ENCODE measurements around the gene DENND1B. TPM values are rescaled to one million over a fixed set of nuclear protein-coding genes. Genes with fewer than 3 reads are reported as not detected.

Gene DENND1B
- total and polyA plus RNA-seq, 2 of the 8 experiments (the other 6 are each of a cell fraction or from before 2014, with no cell fraction given): 0.74 to 3.3 TPM

DNA sequence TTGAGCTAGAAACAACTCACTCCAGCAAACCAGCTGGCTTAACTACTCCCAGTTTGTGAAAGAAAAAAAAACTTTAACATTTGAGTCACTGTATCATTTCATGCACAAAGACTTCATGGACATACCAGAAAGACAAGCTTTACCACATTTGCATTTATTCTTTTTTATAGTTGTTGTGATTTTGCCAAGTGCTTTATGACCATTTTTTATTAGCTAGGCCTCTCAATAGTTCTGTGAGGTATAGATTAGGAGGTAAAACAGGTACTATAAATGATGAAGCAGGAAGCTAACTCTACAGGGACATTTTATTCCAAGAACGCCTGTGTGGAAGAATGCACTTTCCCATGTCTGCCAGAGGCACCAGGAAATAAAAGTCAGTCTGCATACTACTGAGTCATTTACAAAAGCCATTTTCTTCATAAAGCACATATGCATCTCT, 8.2 kb upstream of the DENND1B start (continued):
- TF ChIP-seq, protein P1, sequence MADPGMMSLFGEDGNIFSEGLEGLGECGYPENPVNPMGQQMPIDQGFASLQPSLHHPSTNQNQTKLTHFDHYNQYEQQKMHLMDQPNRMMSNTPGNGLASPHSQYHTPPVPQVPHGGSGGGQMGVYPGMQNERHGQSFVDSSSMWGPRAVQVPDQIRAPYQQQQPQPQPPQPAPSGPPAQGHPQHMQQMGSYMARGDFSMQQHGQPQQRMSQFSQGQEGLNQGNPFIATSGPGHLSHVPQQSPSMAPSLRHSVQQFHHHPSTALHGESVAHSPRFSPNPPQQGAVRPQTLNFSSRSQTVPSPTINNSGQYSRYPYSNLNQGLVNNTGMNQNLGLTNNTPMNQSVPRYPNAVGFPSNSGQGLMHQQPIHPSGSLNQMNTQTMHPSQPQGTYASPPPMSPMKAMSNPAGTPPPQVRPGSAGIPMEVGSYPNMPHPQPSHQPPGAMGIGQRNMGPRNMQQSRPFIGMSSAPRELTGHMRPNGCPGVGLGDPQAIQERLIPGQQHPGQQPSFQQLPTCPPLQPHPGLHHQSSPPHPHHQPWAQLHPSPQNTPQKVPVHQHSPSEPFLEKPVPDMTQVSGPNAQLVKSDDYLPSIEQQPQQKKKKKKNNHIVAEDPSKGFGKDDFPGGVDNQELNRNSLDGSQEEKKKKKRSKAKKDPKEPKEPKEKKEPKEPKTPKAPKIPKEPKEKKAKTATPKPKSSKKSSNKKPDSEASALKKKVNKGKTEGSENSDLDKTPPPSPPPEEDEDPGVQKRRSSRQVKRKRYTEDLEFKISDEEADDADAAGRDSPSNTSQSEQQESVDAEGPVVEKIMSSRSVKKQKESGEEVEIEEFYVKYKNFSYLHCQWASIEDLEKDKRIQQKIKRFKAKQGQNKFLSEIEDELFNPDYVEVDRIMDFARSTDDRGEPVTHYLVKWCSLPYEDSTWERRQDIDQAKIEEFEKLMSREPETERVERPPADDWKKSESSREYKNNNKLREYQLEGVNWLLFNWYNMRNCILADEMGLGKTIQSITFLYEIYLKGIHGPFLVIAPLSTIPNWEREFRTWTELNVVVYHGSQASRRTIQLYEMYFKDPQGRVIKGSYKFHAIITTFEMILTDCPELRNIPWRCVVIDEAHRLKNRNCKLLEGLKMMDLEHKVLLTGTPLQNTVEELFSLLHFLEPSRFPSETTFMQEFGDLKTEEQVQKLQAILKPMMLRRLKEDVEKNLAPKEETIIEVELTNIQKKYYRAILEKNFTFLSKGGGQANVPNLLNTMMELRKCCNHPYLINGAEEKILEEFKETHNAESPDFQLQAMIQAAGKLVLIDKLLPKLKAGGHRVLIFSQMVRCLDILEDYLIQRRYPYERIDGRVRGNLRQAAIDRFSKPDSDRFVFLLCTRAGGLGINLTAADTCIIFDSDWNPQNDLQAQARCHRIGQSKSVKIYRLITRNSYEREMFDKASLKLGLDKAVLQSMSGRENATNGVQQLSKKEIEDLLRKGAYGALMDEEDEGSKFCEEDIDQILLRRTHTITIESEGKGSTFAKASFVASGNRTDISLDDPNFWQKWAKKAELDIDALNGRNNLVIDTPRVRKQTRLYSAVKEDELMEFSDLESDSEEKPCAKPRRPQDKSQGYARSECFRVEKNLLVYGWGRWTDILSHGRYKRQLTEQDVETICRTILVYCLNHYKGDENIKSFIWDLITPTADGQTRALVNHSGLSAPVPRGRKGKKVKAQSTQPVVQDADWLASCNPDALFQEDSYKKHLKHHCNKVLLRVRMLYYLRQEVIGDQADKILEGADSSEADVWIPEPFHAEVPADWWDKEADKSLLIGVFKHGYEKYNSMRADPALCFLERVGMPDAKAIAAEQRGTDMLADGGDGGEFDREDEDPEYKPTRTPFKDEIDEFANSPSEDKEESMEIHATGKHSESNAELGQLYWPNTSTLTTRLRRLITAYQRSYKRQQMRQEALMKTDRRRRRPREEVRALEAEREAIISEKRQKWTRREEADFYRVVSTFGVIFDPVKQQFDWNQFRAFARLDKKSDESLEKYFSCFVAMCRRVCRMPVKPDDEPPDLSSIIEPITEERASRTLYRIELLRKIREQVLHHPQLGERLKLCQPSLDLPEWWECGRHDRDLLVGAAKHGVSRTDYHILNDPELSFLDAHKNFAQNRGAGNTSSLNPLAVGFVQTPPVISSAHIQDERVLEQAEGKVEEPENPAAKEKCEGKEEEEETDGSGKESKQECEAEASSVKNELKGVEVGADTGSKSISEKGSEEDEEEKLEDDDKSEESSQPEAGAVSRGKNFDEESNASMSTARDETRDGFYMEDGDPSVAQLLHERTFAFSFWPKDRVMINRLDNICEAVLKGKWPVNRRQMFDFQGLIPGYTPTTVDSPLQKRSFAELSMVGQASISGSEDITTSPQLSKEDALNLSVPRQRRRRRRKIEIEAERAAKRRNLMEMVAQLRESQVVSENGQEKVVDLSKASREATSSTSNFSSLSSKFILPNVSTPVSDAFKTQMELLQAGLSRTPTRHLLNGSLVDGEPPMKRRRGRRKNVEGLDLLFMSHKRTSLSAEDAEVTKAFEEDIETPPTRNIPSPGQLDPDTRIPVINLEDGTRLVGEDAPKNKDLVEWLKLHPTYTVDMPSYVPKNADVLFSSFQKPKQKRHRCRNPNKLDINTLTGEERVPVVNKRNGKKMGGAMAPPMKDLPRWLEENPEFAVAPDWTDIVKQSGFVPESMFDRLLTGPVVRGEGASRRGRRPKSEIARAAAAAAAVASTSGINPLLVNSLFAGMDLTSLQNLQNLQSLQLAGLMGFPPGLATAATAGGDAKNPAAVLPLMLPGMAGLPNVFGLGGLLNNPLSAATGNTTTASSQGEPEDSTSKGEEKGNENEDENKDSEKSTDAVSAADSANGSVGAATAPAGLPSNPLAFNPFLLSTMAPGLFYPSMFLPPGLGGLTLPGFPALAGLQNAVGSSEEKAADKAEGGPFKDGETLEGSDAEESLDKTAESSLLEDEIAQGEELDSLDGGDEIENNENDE (IDR thresholded peaks at IDR 0.05; ENCODE audit: insufficient replicate concordance, low read length): no peak
- no peak for TF ChIP-seq ATF3 (IDR thresholded peaks at IDR 0.05; ENCODE audit: insufficient read depth, low read depth, low read length)

Measured in H1 (cell line).